ENCODE measurements around the gene CARD9.
"Not testable (repeated sequence)": the region's sequence is repeated elsewhere in the genome, so short reads cannot be mapped to it uniquely, and the experiment has no call there.

Gene CARD9, protein sequence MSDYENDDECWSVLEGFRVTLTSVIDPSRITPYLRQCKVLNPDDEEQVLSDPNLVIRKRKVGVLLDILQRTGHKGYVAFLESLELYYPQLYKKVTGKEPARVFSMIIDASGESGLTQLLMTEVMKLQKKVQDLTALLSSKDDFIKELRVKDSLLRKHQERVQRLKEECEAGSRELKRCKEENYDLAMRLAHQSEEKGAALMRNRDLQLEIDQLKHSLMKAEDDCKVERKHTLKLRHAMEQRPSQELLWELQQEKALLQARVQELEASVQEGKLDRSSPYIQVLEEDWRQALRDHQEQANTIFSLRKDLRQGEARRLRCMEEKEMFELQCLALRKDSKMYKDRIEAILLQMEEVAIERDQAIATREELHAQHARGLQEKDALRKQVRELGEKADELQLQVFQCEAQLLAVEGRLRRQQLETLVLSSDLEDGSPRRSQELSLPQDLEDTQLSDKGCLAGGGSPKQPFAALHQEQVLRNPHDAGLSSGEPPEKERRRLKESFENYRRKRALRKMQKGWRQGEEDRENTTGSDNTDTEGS

DNA sequence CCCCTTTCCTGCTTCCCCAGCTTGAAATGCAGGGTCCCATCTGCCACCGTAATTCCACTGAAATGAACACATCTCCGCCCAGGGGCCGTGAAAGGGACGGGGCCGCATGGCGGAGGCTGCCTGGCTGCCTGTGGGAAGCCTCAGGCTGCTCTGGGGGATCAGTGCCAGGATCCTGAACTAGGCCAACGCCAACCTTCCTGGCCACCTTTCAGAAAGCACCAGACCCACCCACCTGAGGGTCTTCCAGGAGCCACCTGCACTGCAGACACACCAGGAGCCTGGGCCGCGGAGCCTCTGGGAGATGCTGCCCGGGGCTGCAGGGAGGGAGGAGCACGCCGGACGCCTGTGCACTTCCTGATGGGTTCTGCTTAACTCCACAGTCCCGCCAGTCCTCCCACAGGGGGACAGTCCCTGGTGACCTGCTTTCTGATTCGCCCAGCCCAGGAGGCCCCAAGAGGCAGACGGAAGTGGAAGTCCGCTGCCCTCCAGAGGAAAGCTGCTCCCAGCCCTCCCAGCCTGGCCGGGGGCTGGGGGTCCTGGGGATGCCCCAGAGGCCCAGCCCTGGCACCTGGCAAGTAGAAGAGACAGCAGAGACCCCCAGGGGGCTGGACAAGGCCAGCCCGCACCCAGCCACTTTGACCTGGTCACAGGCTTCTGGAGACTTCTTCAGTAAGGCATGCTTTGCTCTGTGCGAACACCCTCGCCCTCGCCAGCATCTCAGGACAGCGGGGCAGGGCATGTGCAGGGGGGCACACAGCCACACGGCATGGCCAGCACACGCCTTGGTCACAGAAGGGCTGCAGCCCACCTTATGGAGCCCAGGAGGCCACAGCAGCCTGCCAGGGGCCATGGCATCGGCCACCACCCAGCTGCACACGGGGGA lies at the start of gene CARD9:
Gene CARD9 (minus strand): TSS at position 370 of the 883 bp plus-strand sequence. CDS start 1,591 bp downstream, outside the sequence.
- DNase-seq, result no peak

DNA sequence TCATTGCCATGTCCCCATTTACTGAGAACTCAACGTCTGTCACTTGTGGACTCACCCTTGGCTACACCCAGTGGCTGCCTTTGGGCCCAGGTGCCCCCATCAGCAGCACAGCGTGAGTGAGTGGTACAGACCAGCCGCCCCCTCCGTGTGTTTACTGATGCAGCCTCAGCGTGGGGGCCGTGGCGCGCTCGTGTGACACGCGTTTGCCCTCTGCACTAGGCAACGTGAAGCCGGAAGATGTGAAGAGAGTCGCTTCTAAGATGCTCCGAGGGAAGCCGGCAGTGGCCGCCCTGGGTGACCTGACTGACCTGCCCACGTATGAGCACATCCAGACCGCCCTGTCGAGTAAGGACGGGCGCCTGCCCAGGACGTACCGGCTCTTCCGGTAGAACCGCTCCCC lies 49.4 kb upstream of the CARD9 start:
- DNase-seq, result no peak

DNA sequence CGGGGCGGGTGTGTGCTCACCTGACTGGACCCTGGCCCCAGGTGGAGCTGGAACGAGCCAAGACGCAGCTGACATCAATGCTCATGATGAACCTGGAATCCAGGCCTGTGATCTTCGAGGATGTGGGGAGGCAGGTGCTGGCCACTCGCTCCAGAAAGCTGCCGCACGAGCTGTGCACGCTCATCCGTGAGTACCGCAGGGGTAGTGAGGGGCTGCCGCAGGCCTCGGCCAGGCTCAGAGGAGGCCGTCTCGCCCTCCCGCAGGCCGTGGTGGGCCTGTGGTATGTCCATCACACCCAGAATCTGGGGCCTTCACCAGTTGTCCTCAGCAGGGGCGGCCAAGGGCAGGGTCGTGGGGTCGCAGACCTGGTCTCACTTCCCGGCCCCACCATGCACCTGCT lies 48.3 kb upstream of the CARD9 start:
- DNase-seq, result no peak

DNA sequence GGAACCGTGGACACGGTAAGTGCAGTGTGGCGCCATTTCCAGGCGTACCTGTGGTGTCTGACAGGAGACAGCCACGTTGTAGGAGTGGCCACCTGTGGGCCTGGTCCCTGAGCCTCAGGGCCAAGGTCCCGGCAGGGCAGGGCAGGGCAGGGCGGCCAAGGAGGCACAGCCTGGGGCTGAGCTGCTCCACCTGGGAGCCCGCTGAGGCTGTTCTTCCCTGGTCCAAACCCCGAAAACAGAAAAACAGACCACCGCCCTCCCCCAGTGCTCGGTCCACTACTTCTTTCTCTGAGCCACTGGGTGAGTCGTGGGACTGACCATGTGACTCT lies 45.6 kb upstream of the CARD9 start:
- DNase-seq, result no peak

DNA sequence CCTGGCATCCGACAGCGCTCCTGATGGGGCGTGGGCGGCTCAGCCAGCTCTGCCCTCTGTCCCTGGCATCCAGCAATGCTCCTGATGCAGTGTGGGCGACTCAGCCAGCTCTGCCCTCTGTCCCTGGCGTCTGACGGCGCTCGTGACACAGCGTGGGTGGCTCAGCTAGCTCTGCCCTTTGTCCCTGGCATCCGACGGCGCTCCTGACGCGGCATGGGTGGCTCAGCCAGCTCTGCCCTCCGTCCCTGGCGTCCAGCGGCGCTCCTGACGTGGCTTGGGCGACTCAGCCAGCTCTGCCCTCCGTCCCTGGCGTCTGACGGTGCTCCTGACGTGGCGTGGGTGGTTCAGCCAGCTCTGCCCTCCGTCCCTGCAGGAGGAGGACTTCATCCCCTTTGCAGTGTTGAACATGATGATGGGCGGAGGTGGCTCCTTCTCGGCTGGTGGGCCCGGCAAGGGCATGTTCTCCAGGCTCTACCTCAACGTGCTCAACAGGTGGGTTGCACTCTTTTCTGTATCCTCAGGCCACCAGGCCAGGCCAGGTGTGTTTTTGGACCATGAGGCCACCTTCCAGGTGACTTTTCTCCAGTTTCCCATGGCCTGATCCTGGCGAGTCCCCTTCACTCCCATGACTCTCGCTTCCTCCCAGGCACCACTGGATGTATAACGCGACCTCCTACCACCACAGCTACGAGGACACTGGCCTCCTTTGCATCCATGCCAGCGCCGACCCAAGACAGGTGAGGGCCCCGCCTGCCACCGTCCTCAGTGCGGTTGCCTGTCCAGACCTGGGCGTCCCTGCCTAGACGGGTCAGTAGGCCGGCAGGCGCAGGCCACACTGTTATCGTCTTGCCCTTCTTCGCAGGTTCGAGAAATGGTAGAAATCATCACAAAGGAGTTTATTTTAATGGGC lies 45.0 kb upstream of the CARD9 start:
- no peak for DNase-seq

DNA sequence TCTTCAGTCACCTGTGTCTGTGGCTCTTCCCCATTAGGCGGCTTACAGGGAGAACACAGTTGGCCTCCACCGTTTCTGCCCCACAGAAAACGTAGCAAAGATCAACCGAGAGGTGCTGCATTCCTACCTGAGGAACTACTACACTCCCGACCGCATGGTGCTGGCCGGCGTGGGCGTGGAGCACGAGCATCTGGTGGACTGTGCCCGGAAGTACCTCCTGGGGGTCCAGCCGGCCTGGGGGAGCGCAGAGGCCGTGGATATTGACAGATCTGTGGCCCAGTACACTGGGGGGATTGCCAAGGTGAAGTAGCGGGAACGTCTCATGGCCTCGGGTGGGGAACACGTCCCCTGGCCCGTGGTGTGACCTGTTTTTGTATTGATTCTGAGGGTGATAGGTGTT lies 43.4 kb upstream of the CARD9 start:
- no peak for DNase-seq

DNA sequence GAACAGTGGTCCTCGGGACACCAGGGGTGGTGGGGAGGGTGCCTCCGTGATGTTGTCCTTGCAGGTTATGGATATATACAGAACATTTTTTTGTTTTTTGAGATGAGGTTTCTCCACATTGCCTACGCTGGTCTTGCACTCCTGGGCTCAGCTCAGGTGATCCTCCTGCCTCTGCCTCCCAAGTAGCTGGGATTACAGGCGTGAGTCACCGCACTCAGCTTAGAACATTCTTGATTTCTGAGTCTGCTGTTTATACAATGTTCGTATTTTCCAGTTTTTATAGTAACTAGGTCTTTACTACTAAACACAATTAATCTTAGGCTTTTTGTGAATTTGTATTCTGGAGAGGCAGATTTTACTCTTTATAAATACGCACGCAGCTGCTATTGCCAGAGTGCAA lies 43.0 kb upstream of the CARD9 start:
- no peak for DNase-seq

DNA sequence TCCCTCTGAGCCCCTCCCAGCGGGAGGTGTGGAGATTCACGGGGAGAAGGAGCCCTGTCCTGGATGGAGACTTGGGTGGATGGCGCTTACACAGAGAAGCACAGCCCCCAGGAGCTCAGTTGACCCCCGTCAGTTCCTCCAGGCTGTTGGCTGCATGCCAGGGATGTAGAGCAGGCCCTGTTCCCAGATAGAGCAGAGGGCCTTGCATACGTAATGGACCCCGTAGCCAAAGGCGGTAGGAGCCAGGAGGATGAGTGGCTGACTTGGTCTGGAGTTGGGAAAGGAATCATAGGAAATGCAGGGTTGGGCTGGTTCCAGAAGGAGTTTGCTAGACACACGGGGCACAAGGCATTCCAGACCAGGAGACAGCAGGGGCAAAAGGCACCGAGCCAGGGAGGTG lies 39.5 kb upstream of the CARD9 start:
- DNase-seq, result no peak

DNA sequence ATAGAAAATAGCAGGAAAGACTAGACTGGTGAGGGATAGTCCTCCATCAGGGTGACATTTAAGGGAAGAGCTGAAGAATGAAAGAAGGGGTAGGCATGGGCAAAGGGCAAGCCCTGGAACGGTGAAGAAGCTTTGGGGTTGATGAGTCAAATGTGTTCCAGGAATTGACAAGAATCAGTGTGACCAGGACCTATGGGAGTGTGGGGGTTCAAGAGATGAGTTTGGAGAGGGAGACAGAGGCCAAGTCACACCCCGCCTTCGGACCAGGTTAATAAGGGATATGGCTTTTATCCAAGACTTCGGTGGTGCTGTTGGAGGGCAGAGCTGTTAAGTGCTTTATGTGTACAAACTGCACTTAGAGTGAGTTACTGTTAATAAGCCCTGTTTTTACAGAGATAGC lies 37.9 kb upstream of the CARD9 start:
- DNase-seq, result no peak

DNA sequence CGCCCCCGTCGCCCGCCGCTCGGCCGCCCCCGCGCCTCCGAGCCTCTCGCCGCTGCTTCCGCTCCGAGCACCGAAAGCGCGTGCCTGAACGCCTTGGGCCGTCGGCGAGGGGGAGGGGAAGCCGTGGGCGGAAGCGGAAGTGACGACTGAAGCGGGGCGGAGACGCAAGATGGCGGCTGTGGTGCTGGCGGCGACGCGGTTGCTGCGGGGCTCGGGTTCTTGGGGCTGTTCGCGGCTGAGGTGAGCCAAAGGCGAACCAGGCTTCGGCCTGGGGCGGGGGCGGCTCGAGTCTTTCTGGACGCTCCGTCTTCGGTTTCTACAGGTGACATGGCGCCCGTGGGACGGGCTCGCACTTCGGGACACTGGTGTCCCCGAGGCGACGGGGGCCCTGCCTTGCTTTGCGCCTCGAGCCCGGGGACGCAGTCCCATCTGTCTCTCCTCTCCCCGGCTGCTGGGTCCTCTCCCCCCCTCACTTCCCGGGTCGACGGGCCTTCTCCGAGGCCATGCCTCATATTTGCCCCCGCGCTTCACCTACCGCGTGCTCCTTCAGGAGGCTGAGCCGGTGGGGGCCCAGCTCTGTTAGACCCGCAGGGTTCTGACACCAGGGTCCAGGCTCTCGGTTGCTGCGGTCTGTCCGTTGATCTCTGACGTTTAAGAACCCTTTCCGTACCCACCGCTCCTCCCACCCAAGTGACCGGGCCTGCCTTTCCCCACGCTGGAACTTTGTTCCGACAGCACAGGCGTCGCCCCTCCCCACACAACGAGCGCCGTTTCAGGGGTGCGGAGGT lies 37.2 kb upstream of the CARD9 start, which contains the start of the genes ENTR1 and PMPCA:
Gene ENTR1 (minus strand): TSS at position 115 of the 788 bp plus-strand sequence. CDS start 217 bp downstream, outside the sequence.
Gene PMPCA (plus strand): TSS at position 159 of the 788 bp plus-strand sequence. CDS start 11 bp downstream, at position 170.
- DNase-seq, result peak; percentile 96

DNA sequence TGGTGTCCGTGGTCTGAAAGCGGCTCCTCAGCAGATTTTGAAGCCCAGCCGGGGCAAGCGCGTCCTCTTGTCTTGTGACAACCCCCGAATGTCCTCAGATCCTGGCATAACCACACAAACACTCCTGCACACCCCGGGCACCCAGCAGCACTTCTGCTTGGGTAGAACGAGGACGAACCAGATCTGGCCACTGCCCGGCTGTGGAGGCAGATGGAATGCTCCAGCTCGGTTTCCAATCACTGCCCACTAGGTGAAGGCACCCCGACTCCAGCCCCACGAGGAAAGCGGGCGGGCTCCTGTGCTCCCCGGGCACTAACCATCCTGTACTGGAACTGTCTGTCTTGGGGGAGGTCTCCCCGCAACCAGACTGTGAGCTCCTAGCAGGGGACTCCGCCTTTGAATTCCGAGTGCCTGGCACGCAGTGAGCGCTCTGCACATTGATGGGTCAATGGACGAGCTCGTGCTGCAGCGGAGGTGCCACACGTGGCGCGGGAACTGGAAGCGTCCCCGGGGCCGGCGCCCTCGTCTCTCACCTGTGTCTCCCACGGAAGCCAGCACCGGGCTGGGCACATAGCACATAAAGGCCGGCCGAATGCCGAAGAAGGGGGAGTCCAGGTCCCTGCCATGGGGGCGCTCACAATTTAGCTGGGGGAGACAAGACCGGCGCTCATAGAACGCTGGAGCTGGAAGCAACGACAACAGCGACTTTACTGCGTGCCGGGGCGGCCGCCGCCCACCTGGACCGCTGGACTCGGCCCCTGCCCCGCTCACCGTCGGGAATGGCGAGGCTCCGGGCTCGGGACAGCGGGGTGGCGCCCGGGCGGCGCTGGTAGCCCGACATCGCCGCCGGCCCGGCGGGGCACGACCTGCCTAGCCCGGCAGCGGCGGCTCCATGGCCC lies 36.3 kb upstream of the CARD9 start:
- peak; percentile 48 for DNase-seq

DNA sequence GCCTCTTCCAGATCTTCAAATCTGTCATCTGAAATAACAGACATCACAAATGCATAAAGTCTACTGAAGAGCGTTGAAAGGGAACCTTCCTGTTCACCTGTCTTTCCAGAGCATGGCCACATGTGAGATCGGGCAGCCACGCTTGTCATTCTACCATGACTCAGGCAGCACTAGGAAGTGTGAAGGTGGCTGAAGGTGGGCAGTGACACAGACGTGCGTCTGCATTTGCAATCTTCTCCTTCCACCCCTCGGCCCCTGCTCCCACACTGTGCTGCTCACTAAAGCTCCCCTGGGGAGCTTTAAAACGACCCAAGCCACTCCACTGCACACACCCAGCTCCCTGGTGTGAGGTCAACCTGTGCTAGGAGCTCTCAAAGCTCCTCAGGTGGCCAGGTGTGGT lies 34.4 kb upstream of the CARD9 start:
- peak; percentile 42 for DNase-seq

DNA sequence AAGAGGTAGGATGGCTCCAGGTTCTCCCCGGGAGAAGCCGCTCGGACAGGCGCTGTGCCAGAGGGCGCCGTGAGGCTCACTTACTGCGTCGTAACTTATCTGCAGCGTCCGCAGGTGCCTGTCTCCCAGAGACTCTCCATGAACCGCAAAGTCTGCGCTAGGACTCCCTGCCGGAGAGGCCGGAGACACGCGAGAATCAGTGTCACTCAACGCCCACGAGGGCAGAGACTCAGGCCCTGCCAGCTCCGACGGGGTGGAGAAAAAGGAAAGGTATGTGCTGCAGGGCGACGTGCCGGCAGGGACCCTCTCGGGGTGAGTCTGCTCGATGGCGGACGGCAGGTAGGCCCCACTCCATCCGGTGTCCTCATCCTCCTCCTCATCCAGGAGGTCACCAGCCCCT lies 33.6 kb upstream of the CARD9 start:
- DNase-seq, result not testable (repeated sequence)

DNA sequence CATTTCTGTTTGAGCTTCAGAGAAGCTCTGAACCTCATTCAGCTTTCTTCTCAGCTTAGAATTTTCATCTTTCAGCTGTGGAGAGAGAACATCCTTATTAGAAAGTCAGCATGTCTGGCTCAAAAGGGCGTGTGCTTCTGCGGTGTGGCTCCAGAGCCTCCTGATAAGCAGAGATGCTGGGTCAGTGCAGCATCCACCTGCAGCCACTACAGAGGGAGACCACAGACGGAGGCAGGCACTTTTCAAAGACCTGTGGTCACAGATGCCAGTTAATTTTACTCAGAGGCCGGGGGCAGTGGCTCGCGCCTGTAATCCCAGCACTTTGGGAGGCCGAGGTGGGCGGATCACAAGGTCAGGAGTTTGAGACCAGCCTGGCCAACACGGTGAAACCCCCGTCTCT lies 32.4 kb upstream of the CARD9 start:
- not testable (repeated sequence) for DNase-seq

DNA sequence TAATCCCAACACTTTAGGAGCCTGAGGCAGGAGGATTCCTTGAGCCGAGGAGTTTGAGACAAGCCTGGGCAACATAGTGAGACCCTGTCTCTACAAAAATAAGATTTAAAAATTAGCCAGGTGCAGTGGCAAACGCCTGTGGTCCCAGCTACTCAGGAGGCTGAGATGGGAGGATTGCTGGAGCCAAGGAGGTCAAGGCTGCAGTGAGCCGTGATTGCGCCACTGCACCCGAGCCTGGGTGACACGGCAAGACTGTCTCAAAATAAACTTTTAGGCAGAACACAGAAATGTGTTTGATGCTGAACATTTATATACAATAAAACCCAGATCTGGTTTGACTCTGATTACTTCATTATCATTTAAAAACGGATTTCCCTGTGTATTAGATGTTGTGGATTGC lies 32.0 kb upstream of the CARD9 start:
- no peak for DNase-seq

DNA sequence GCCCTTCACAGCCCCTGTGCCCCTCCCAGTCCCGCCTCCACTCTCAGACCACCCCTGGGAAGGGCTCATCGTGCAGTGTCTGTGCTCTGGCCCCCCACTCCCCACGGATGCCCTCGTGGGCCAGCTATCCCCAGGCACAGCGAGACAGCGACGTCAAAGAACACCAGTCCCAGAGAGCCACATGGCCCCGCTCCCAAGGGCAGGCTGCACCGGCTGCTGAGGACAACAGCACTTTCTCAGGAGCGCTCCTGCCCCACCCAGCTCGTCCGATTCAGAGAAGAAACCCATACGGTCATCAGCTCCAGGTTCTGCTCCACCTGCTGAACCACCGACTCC lies 31.3 kb upstream of the CARD9 start:
- DNase-seq, result peak; percentile 11

DNA sequence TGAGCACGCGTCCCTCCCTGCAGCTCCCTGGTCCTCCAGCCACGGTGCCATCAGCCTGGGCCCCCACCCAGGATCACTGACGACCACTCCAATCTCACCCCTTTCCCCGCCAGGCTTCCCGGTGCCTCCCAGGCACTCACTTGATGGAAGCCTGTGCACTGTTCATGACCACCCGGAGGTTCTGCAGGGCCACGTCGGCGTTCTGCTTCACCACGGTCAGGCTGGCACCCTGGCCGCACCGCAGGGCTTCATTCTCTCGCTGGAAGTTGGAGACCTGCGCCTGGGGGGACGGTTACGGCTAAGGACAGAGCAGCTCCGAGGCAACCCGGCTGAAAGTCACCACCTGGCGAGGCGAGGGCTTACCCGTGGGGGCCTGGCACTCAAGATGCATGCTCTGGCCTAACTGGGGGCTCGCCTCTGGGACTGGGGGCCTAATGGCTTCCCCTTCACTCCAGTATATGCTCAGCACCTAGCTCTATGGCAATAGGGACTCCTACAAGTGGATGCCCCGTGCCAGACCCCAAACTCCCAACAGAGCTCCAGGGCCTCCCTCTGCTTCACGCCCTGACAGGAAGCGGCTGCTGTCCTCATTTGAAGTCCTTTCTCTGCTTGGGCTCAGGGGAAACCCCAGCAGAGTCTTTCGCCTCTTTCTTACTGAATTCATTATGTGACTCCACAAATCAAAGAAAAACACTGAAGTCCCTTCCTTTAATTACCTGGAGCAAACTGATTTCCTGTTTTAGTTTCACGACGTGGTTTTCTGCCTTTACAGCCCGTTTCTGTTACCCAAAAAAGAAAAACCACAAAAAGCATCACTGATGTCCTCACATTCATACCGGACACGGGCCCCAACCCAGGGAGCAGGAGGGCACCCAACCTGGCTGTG lies 30.7 kb upstream of the CARD9 start:
- peak; percentile 40 for DNase-seq

DNA sequence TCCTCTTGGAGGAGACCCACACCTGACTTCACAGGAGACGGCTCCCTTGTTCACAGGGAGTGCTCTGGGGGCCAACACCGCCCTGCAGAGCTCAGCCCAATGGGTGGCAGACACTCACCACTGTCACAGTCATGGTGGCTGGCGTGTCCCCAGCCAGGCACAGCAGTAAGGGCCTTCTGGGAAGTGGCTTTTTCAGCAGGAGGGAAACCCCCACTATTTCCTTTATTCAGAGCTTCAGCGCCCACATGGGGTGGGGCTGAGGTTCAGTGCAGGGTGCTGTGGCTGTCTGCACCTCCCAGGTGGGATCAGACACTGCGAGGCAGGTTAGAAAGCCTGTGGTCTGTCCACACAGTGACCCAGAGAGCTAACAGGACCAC lies 30.1 kb upstream of the CARD9 start:
- peak; percentile 73 for DNase-seq

DNA sequence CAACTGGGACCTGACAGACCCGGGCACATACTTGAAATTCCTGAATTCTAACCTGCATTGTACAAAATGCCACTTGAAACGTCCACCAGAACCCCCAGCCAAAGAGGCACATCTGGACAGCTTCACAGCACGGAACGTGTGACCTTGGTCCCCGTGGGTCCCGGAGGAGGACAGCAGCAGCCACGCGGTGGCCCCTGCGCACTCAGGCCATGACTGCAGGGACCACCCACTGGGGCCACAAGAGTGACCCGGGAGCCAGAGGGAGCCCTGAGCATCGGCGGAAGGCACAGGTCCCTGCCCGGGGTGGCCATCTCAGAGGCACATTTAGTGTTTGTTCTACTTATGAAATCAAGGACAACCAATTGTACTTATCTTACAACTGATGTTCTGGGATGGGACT lies 28.6 kb upstream of the CARD9 start:
- no peak for DNase-seq
